Neural crest cell (in vitro differentiated cells): Measurements from ENCODE around the gene STAG1. TPM values are rescaled to one million over a fixed set of nuclear protein-coding genes. Genes with fewer than 3 reads are reported as not detected.

Source experiments
- DNase-seq: peaks from one replicate; pipeline ENCODE4 v3.0.0; 2021; ENCODE audit warnings: low read depth, mixed read lengths, low spot score
- H3K27ac Mint-ChIP-seq: one replicate; pipeline ENCODE4 v1.8.0; 2021; ENCODE audit warnings: mild to moderate bottlenecking, mixed read lengths; ENCODE audit not compliant: unreplicated experiment
- H3K27me3 Mint-ChIP-seq: 2 replicates; pipeline ENCODE4 v1.8.0; 2021; ENCODE audit warnings: low read depth, mild to moderate bottlenecking, mixed read lengths
- H3K36me3 Mint-ChIP-seq: 2 replicates; pipeline ENCODE4 v1.8.0; 2021; ENCODE audit warnings: low read depth, mild to moderate bottlenecking, mixed read lengths
- H3K4me1 Mint-ChIP-seq: 2 replicates; pipeline ENCODE4 v1.8.0; 2021; ENCODE audit warnings: mixed read lengths
- H3K4me3 Mint-ChIP-seq: one replicate; pipeline ENCODE4 v1.8.0; 2021; ENCODE audit warnings: mild to moderate bottlenecking, mixed read lengths
- H3K9me3 Mint-ChIP-seq: 2 replicates; pipeline ENCODE4 v1.8.0; 2021; ENCODE audit warnings: mixed read lengths
- CTCF ChIP-seq: fragments of 200-600 bp; sonication (generic); conservative IDR thresholded peaks from 2 replicates; pipeline ENCODE4 v1.5.0; 2021; ENCODE audit warnings: antibody characterized with exemption, mild to moderate bottlenecking
- total RNA-seq: library from RNA; stranded (reverse); gene quantifications from 2 replicates; pipeline ENCODE4 v1.2.1, GENCODE V29; 2021

STAG1 gene
- total RNA-seq, 1 donor from 2014 or later: 47.0 TPM

DNA sequence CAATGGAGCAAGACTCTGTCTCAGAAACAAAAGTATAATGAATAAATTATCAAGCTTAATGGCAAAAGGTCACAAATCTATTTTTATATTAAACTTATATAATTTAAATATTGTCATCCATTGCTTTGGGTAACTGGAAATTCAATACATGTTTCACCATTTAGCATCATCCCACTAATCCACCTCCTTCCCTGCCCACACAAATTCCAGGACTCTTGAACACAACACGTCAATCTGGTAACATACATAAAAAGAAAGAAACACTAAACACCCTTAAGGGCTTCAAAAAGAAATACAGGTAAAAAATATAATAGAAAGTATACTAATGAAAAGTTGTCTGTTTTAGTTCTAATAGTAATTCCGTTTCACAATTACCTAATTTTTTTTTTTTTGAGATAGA, 149.4 kb downstream of the STAG1 start:
- no peak for DNase-seq
- Mint-ChIP-seq H3K9me3 (no peaks in the 10 kb centered on the region), H3K4me3 (no peak overlapping the region), H3K27ac (no peak overlapping the region), H3K4me1 (no peaks in the 10 kb centered on the region), H3K36me3 (peaks cover 12% of the 10 kb centered on the region), H3K27me3 (no peaks in the 10 kb centered on the region)
- TF ChIP-seq CTCF: no peak

DNA sequence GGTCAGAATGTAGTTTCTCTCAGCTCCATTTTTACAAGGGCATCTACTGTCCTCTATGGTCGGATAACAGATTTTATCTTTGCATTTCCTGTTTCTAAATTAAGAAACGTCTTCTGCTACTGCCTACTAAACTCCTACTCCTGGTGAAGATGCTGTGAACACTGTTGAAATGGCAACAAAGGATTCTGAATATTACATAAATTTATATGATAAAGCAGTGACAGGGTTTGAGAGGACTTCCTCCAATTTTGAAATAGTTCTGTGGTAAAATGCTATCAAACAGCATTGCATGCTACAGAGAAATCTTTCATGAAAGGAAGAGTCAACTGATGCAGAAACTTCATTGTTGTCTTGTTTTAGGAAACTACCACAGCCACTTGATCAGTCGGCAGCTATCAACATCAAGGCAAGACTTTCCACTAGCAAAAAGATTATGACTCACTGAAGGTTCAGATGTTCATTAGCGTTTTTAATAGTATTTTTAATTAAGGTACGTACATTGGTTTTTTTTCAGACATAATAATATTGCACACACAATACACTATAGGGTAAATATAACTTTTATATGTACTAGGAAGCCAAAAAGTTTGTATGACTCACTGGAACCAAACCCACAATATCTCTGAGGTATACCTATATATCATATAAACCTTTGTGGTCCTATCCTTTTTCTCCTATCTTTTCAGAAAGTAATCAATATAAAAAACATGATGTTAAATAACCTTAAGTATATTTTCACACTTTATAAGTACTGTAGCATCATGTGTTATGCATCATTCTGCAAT, 156.1 kb downstream of the STAG1 start:
- Mint-ChIP-seq H3K9me3 (no peaks in the 10 kb centered on the region), H3K36me3 (no peaks in the 10 kb centered on the region), H3K4me3 (no peak overlapping the region), H3K27ac (no peak overlapping the region), H3K4me1 (peaks cover 5% of the 10 kb centered on the region), H3K27me3 (no peaks in the 10 kb centered on the region)
- no peak for TF ChIP-seq CTCF
- no peak for DNase-seq

DNA sequence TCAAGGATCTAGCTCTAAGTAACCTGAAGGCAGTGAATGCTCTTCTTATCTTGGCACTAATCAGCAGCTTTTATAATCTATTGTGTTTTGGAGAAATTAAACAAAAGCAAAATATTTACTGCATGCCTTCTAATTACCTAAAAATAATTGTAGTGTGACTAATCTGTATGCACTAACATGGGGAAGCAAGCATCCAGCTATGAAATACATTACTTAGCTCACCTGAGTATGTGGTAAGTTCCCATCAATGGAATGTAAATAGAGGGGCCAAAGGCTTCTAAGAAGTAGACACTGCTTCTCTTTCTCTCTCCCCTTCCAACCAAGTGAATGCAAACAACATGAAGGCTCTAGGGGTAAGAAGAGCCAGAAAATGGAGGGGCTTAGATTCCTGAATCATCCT, 165.6 kb downstream of the STAG1 start:
- no peak overlapping the region for H3K27ac Mint-ChIP-seq
- H3K9me3 Mint-ChIP-seq: no peaks in the 10 kb centered on the region
- no peak overlapping the region for H3K4me3 Mint-ChIP-seq
- no peaks in the 10 kb centered on the region for H3K27me3 Mint-ChIP-seq
- peaks cover 3% of the 10 kb centered on the region for H3K36me3 Mint-ChIP-seq
- H3K4me1 Mint-ChIP-seq: no peaks in the 10 kb centered on the region
- no peak for TF ChIP-seq CTCF
- no peak for DNase-seq

DNA sequence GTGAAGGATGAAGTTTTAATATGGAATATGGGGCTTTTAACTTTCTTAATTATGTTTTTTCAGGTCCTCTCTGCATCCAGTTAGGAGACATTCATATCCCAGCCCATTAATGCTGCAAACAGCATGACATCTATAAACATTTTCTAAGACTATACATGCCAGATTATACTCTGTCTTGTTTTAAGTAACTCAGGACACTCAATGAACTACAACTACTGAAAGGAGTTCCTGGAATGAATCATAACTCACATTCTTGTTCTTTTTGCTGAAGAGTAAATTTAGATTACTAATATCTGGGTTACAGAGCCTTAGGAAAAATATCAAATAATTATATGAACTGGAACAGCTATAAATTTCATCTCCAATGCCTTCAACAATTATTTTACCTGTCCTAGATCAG, 167.4 kb downstream of the STAG1 start:
- no peaks in the 10 kb centered on the region for H3K9me3 Mint-ChIP-seq

GRCh38 chr3:136583823-136584222, 168.4 kb downstream of the STAG1 start:
- TF ChIP-seq CTCF: no peak
- H3K9me3 Mint-ChIP-seq: no peaks in the 10 kb centered on the region
- no peaks in the 10 kb centered on the region for H3K27me3 Mint-ChIP-seq
- H3K36me3 Mint-ChIP-seq: peaks cover 5% of the 10 kb centered on the region
- H3K4me1 Mint-ChIP-seq: no peaks in the 10 kb centered on the region
- DNase-seq: no peak
- no peak overlapping the region for H3K4me3 Mint-ChIP-seq
- H3K27ac Mint-ChIP-seq: no peak overlapping the region

More for the DNA sequence above, 167.4 kb downstream of the STAG1 start:
- no peak for DNase-seq
- no peaks in the 10 kb centered on the region for H3K27me3 Mint-ChIP-seq
- H3K4me3 Mint-ChIP-seq: no peak overlapping the region
- TF ChIP-seq CTCF: no peak
- no peak overlapping the region for H3K27ac Mint-ChIP-seq
- H3K36me3 Mint-ChIP-seq: peaks cover 3% of the 10 kb centered on the region
- H3K4me1 Mint-ChIP-seq: no peaks in the 10 kb centered on the region
